Measurements from ENCODE around the gene NAB1. TPM values are rescaled to one million over a fixed set of nuclear protein-coding genes. Genes with fewer than 3 reads are reported as not detected.

Gene NAB1
- total and polyA plus RNA-seq, 2 donors (not counting 3 experiments of a cell fraction or from before 2014, with no cell fraction given), result 7.5 to 36.1 TPM

- Histone ChIP-seq H3K79me2 (ENCODE audit: control insufficient read depth, insufficient read depth, low read length) (peaks cover 17% of the 10 kb centered on the region), H3K27me3 (ENCODE audit: control insufficient read depth in 2 of 2, insufficient read depth in 2 of 2, low read length in 2 of 2) (no peaks in the 10 kb centered on the region), H3K27ac (ENCODE audit: insufficient read depth, low read depth, low read length) (no peak overlapping the region), H3K9me1 (replicated peaks; ENCODE audit: control insufficient read depth, extremely low read depth, insufficient read depth, low read length) (no peaks in the 10 kb centered on the region), H3K4me1 (ENCODE audit: control insufficient read depth, extremely low read depth, insufficient read depth, low read length) (no peaks in the 10 kb centered on the region), H3K4me2 (ENCODE audit: insufficient read depth, low read length) (no peak overlapping the region), H3K4me3 (replicated peaks in 1 of 3; ENCODE audit: insufficient read depth in 1 of 3, low read depth in 1 of 3, low read length in 3 of 3) (no peak overlapping the region), H3K36me3 (ENCODE audit: control insufficient read depth in 2 of 2, extremely low read depth in 1 of 2, insufficient read depth in 2 of 2, low read length in 2 of 2) (peaks cover 2 to 5% of the 10 kb centered on the region in 2 experiments), H3K9ac (replicated peaks; ENCODE audit: extremely low read depth, insufficient read depth, low read length) (no peak overlapping the region), H4K20me1 (replicated peaks; ENCODE audit: control insufficient read depth, extremely low read depth, insufficient read depth, low read length) (no peaks in the 10 kb centered on the region), H3K9me3 (replicated peaks; ENCODE audit: control insufficient read depth, insufficient read depth, low read length) (no peaks in the 10 kb centered on the region), H2AFZ (ENCODE audit: low read depth, low read length) (no peak overlapping the region)
- TF ChIP-seq CTCF (IDR thresholded peaks at IDR 0.05; ENCODE audit: extremely low read depth in 1 of 2, insufficient read depth in 1 of 2, low read depth in 1 of 2, low read length in 2 of 2) (no peak), FOS (IDR thresholded peaks at IDR 0.05; ENCODE audit: borderline replicate concordance, insufficient read depth, low read length) (no peak), MAX (IDR thresholded peaks at IDR 0.05; ENCODE audit: insufficient read depth, insufficient read length) (no peak), JUN (IDR thresholded peaks at IDR 0.05; ENCODE audit: borderline replicate concordance, insufficient read depth, insufficient read length, low read depth) (no peak), GATA2 (IDR thresholded peaks at IDR 0.05; ENCODE audit: insufficient read depth, insufficient read length, low read depth, low read length) (no peak), EZH2 (IDR thresholded peaks at IDR 0.05; ENCODE audit: borderline replicate concordance, low read depth, low read length, severe bottlenecking) (no peak), MYC (IDR thresholded peaks at IDR 0.05; ENCODE audit: low read depth, low read length) (no peak), POLR2A (IDR thresholded peaks at IDR 0.05; ENCODE audit: low read depth, low read length) (no peak), POLR2AphosphoS5 (IDR thresholded peaks at IDR 0.05; ENCODE audit: insufficient read depth, low read depth, low read length) (no peak)
- FAIRE-seq (no peak), DNase-seq (ENCODE audit: low read depth, low spot score) (no peak)
- no TSS peak for BruUV-seq (replicated peaks)
- dilution Hi-C loops (cut with MboI; ENCODE audit: extremely low pct_ligation_motif_present, low sequenced_read_pairs), result no loop called here
- intact Hi-C loops (cut with micrococcal nuclease), result no loop called here
- POLR2A ChIA-PET, result no interaction called here
- CTCF ChIA-PET, result no interaction called here
Observed at GRCh38 chr2:190670182-190670946, 21.5 kb downstream of the NAB1 start.

Measured in endothelial cell of umbilical vein (primary cell).